Right lobe of liver (tissue), 6 donors: ENCODE data around the gene MAPK14. TPM values are rescaled to one million over a fixed set of nuclear protein-coding genes. Genes with fewer than 3 reads are reported as not detected.

Source experiments
- ATAC-seq, 4 donors: fragments of 200-7000 bp; cut with Tn5 transposase; one replicate each; pipeline ENCODE4 v1.9.1; 2020; ENCODE audit warnings: mild to moderate bottlenecking in 4 of 4, moderate library complexity in 4 of 4
- DNase-seq, 3 donors: peaks; one replicate each; pipeline ENCODE4 v3.0.0-alpha.2; 2020
- H3K27ac ChIP-seq, 3 donors: fragments of 200-600 bp; one replicate each; pipeline ENCODE4 v1.8.0; 2022
- H3K27me3 ChIP-seq, 2 donors: fragments of 200-600 bp; one replicate each; pipeline ENCODE4 v1.8.0; 2022
- H3K36me3 ChIP-seq, 4 donors: fragments of 200-600 bp; sonication (generic) in 1 of 4; one replicate each; pipeline versions ENCODE4 v1.5.1 to v1.8.0; 2017 to 2022; ENCODE audit warnings: control low read depth in 1 of 4
- H3K4me1 ChIP-seq, 4 donors: fragments of 200-600 bp; sonication (generic) in 1 of 4; one replicate each; pipeline versions ENCODE4 v1.5.1 to v1.8.0; 2017 to 2022; ENCODE audit warnings: control low read depth in 1 of 4
- H3K4me3 ChIP-seq, 3 donors: fragments of 200-600 bp; one replicate each; pipeline ENCODE4 v1.8.0; 2022
- H3K9me3 ChIP-seq, 4 donors: fragments of 200-600 bp; sonication (generic) in 1 of 4; one replicate each; pipeline versions ENCODE4 v1.5.1 to v1.8.0; 2017 to 2022; ENCODE audit warnings: control low read depth in 1 of 4
- CTCF ChIP-seq, 4 donors: fragments of 200-600 bp in 3 of 4; fragments of 450-650 bp in 1 of 4; IDR thresholded peaks; one replicate each; pipeline versions ENCODE4 v1.5.1 to v1.8.0; 2016 to 2022; ENCODE audit warnings: antibody characterized with exemption in 4 of 4, mild to moderate bottlenecking in 2 of 4
- POLR2A ChIP-seq: fragments of 450-650 bp; IDR thresholded peaks from one replicate; pipeline ENCODE4 v1.6.1; 2017; ENCODE audit warnings: antibody characterized with exemption, mild to moderate bottlenecking
- WGBS: methylation state at CpG from one replicate; pipeline ENCODE4 v1.1.6; 2018; ENCODE audit warnings: low coverage, low lambda C conversion rate; ENCODE audit not compliant: insufficient coverage; ENCODE audit errors: missing lambda C conversion rate; 5-methylcytosine and 5-hydroxymethylcytosine counted together
- intact Hi-C, 2 donors: fragments of 100-400 bp; cut with DNase I; formaldehyde crosslinking; loops; one replicate each; pipeline versions ENCODE4 v1.11.2 to v1.14.1; 2022
- total RNA-seq, 6 experiments: library from RNA; depleted of rRNA in 2 of 6; stranded (reverse); fragments of >200 nt in 2 of 6; fragmentation: NEBNext Ultra II Directional in 3 of 6; extraction: Animal tissue kit (Norgen Biotek cat#: 25700) in 3 of 6; gene quantifications; one replicate each; pipeline versions ENCODE4 v1.1.0 to v1.2.4, GENCODE V29; 2016 to 2023
- donor health status: DM: no; HTN: yes; CAD: no.
- donor health status: DM: no; HTN: no; CAD: no.
- donor health status: DM: no; HTN: no; CAD: no.
- donor health status: DM: no; HTN: yes; CAD: no.
- donor health status: DM: no; HTN: yes; CAD: no.

Gene MAPK14
- total RNA-seq, 6 experiments from 2014 or later = 37.9 to 53.3 (median 45.3) TPM

GRCh38 chr6:36129941-36130666 is 102.5 kb downstream of the MAPK14 start, which contains the start of gene MAPK13:
MAPK13 (plus strand) TSS chr6:36130513; CDS start chr6:36130583, 70 bp downstream.
- peaks cover 0 to 14% (median 0%) of the 10 kb centered on the region in 4 donors for H3K4me1 ChIP-seq
- 30% methylated on average over 3 of the region's 59 CpGs for WGBS
- peak within 1 kb of the TSS; percentile 21 to 70 (median 55) for H3K27ac ChIP-seq

GRCh38 chr6:36130667-36131510 is 103.3 kb downstream of the MAPK14 start:
- Histone ChIP-seq H3K4me3 (peak overlapping the region; percentile 29 to 51 (median 31)), H3K27me3 (no peaks in the 10 kb centered on the region), H3K4me1 (peaks cover 0 to 14% (median 0%) of the 10 kb centered on the region in 4 donors), H3K27ac (peak overlapping the region; percentile 21 to 70 (median 55)), H3K9me3 (no peaks in the 10 kb centered on the region), H3K36me3 (no peaks in the 10 kb centered on the region)
- ATAC-seq (peak; percentile 25 to 62 (median 36)), DNase-seq (peak; percentile 59 to 69 (median 61))
- WGBS = 11% methylated on average over 9 of the region's 52 CpGs
- TF ChIP-seq CTCF (IDR thresholded peaks at IDR 0.05) = peak in 3 of 4 donors; percentile 2 to 4 (median 4)
- TF ChIP-seq POLR2A = no peak
- intact Hi-C loops = loop anchor here in 1 of 2 donors (10.0 kb wide), 1 partner anchor 224 kb away; no protein-coding TSS in a partner anchor

More at GRCh38 chr6:36129941-36130666, 102.5 kb downstream of the MAPK14 start, which contains the start of gene MAPK13:
- TF ChIP-seq CTCF (IDR thresholded peaks at IDR 0.05) (no peak), POLR2A (no peak)
- Histone ChIP-seq H3K9me3 (no peaks in the 10 kb centered on the region), H3K27me3 (no peaks in the 10 kb centered on the region), H3K36me3 (no peaks in the 10 kb centered on the region), H3K4me3 (peak within 1 kb of the TSS; percentile 29 to 51 (median 31))
- ATAC-seq (peak; percentile 1 to 21 (median 4)), DNase-seq (peak in 1 of 3 donors; percentile 50)
- intact Hi-C loops = loop anchor here in 1 of 2 donors (10.0 kb wide), 1 partner anchor 225 kb away; no protein-coding TSS in a partner anchor

GRCh38 chr6:36131511-36132245 is 104.1 kb downstream of the MAPK14 start:
- DNase-seq (peak; percentile 61 to 74 (median 67)), ATAC-seq (peak; percentile 54 to 75 (median 62))
- H3K9me3 ChIP-seq = no peaks in the 10 kb centered on the region
- WGBS = 14% methylated on average over 4 of the region's 8 CpGs
- H3K4me1 ChIP-seq = peaks cover 0 to 14% (median 0%) of the 10 kb centered on the region in 4 donors
- intact Hi-C loops = loop anchor here in 1 of 2 donors (10.0 kb wide), 1 partner anchor 223 kb away; no protein-coding TSS in a partner anchor
- no peaks in the 10 kb centered on the region for H3K27me3 ChIP-seq
- TF ChIP-seq POLR2A (no peak), CTCF (IDR thresholded peaks at IDR 0.05) (no peak)
- peak overlapping the region in 1 of 3 donors; percentile 51 for H3K4me3 ChIP-seq
- H3K36me3 ChIP-seq = no peaks in the 10 kb centered on the region
- peak overlapping the region; percentile 21 to 70 (median 55) for H3K27ac ChIP-seq
